Neural cell (in vitro differentiated cells): Measurements from ENCODE around the gene MUC5B.

Experiments
- CTCF ChIP-seq: fragments of 450-650 bp; IDR thresholded peaks from 2 replicates; pipeline ENCODE4 v1.5.1; 2014; ENCODE audit warnings: antibody characterized with exemption, mild to moderate bottlenecking, moderate library complexity; ENCODE audit not compliant: poor library complexity, severe bottlenecking
- EZH2 ChIP-seq: fragments of 200-600, 300-800 bp; shearing (Covaris generic), sonication (generic); IDR thresholded peaks from 2 replicates; pipeline ENCODE4 v1.6.1; 2014; ENCODE audit warnings: antibody characterized with exemption, low read length, borderline replicate concordance, mild to moderate bottlenecking; ENCODE audit not compliant: insufficient read depth, poor library complexity, severe bottlenecking
- POLR2AphosphoS5 ChIP-seq: IDR thresholded peaks from 2 replicates; pipeline ENCODE4 v1.6.1; 2012

DNA sequence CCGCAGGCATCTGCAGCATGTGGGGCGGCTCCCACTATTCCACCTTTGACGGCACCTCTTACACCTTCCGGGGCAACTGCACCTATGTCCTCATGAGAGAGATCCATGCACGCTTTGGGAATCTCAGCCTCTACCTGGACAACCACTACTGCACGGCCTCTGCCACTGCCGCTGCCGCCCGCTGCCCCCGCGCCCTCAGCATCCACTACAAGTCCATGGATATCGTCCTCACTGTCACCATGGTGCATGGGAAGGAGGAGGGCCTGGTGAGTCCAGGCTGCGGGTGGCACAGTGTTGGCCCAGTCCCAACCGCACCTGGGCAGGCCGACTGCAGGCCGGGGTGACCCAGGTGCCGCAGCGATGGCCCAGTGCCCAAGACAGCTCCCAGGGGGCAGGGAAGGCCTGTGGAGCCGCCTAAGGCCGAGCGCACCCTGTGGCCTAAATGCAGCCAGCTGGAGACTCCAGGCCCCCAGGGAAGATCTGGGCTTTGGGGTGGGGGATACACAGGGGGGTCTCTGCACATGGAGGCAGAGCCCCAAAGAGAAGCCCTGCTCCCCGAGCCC lies 31.3 kb downstream of the MUC5B start:
- TF ChIP-seq EZH2 (no peak), POLR2AphosphoS5 (no peak), CTCF (no peak)
